Activated CD4-positive, alpha-beta T cell treated with anti-CD3 and anti-CD28 coated beads, Interleukin-2, amount 50 U/mL, for 1 hour (primary cell): ENCODE measurements around the gene RFC5.
"Not testable (repeated sequence)": the region's sequence is repeated elsewhere in the genome, so short reads cannot be mapped to it uniquely, and the experiment has no call there.

Experiments used
- DNase-seq: peaks from one replicate; pipeline ENCODE4 v3.0.0-alpha.2; 2020

The RFC5 gene

GRCh38 chr12:118016424-118017264, at the start of gene RFC5:
Gene RFC5, plus strand, starts transcription at chr12:118016703. Its CDS starts 125 bp downstream, at chr12:118016828.
- DNase-seq: peak; percentile 98

GRCh38 chr12:117967043-117967442, 49.5 kb upstream of the RFC5 start:
- DNase-seq: no peak

- DNase-seq: no peak
These were observed 49.0 kb upstream of the RFC5 start for GRCh38 chr12:117967512-117967911.

- DNase-seq: no peak
These were observed 48.2 kb upstream of the RFC5 start for GRCh38 chr12:117968151-117968789.

- DNase-seq: peak; percentile 33
These were observed 47.5 kb upstream of the RFC5 start, which contains the start of gene KSR2 for GRCh38 chr12:117968826-117969659. Gene KSR2, minus strand, starts transcription at chr12:117968990. Its CDS starts 735 bp downstream, at chr12:117968255.

GRCh38 chr12:117970334-117970733, 46.2 kb upstream of the RFC5 start:
- no peak for DNase-seq

GRCh38 chr12:117972301-117972700, 44.2 kb upstream of the RFC5 start:
- DNase-seq: no peak

GRCh38 chr12:117975006-117975405, 41.5 kb upstream of the RFC5 start:
- no peak for DNase-seq

- no peak for DNase-seq
These were observed 39.1 kb upstream of the RFC5 start for GRCh38 chr12:117977373-117977772.

GRCh38 chr12:117980616-117981015, 35.9 kb upstream of the RFC5 start:
- DNase-seq: no peak

GRCh38 chr12:117981267-117981666, 35.2 kb upstream of the RFC5 start:
- DNase-seq: no peak

- no peak for DNase-seq
These were observed 31.3 kb upstream of the RFC5 start for GRCh38 chr12:117985182-117985581.

GRCh38 chr12:117986705-117987469, 29.6 kb upstream of the RFC5 start:
- DNase-seq: no peak

- no peak for DNase-seq
These were observed 21.7 kb upstream of the RFC5 start for GRCh38 chr12:117994551-117995438.

GRCh38 chr12:117998719-117999118, 17.8 kb upstream of the RFC5 start:
- DNase-seq: no peak

GRCh38 chr12:117999806-118000205, 16.7 kb upstream of the RFC5 start:
- DNase-seq: not testable (repeated sequence)

- DNase-seq: no peak
These were observed 5.6 kb upstream of the RFC5 start for GRCh38 chr12:118010903-118011302.

GRCh38 chr12:118011377-118011776, 5.1 kb upstream of the RFC5 start:
- no peak for DNase-seq

- no peak for DNase-seq
These were observed 4.5 kb upstream of the RFC5 start for GRCh38 chr12:118011961-118012360.

- DNase-seq: no peak
These were observed 3.2 kb upstream of the RFC5 start for GRCh38 chr12:118013283-118013682.

- DNase-seq: no peak
These were observed 1.2 kb upstream of the RFC5 start for GRCh38 chr12:118015306-118015705.
